Astrocyte (in vitro differentiated cells and primary cell): ENCODE data around the gene FILIP1L. TPM values are rescaled to one million over a fixed set of nuclear protein-coding genes. Genes with fewer than 3 reads are reported as not detected.
A peak's percentile ranks its signal among the peaks of the same experiment; 100 is the strongest.

ENCODE experiments used
- DNase-seq: peaks from one replicate; pipeline ENCODE4 v3.0.0-alpha.2; 2010; ENCODE audit warnings: low read depth
- FAIRE-seq: peaks from 2 replicates; lab custom pipeline; 2011; peaks lifted over from hg19 to GRCh38; lab: Jason Lieb, UNC
- H2AFZ ChIP-seq: 2 replicates; pipeline ENCODE4 v1.6.0; 2012; ENCODE audit warnings: low read depth, low read length, inconsistent platforms
- H3K27ac ChIP-seq: 2 replicates; pipeline ENCODE4 v1.5.1; 2011; ENCODE audit warnings: low read depth, low read length, inconsistent platforms
- H3K27me3 ChIP-seq: 2 replicates; pipeline ENCODE4 v1.6.0; 2011; ENCODE audit warnings: low read length, inconsistent platforms; ENCODE audit not compliant: insufficient read depth
- H3K36me3 ChIP-seq: 2 replicates; pipeline ENCODE4 v1.5.1; 2011; ENCODE audit warnings: low read length, inconsistent platforms; ENCODE audit not compliant: insufficient read depth
- H3K4me1 ChIP-seq: 2 replicates; pipeline ENCODE4 v1.5.1; 2011; ENCODE audit warnings: low read length, inconsistent platforms; ENCODE audit not compliant: insufficient read depth
- H3K4me2 ChIP-seq: 2 replicates; pipeline ENCODE4 v1.6.0; 2012; ENCODE audit warnings: low read length, inconsistent platforms
- H3K4me3 ChIP-seq: 2 replicates; pipeline ENCODE4 v1.5.1; 2011; ENCODE audit warnings: low read depth, mild to moderate bottlenecking, low read length, inconsistent platforms; ENCODE audit not compliant: insufficient read depth
- H3K79me2 ChIP-seq: 2 replicates; pipeline ENCODE4 v1.6.0; 2012; ENCODE audit warnings: mild to moderate bottlenecking, low read length, inconsistent platforms; ENCODE audit not compliant: insufficient read depth
- H3K9ac ChIP-seq: 2 replicates; pipeline ENCODE4 v1.6.0; 2012; ENCODE audit warnings: mild to moderate bottlenecking, low read length, inconsistent platforms
- H3K9me3 ChIP-seq: 2 replicates; pipeline ENCODE4 v1.5.1; 2012; ENCODE audit warnings: low read depth, mild to moderate bottlenecking, low read length, inconsistent platforms; ENCODE audit not compliant: insufficient read depth
- H4K20me1 ChIP-seq: 2 replicates; pipeline ENCODE4 v1.6.0; 2012; ENCODE audit warnings: low read length, inconsistent platforms; ENCODE audit not compliant: insufficient read depth
- H3K27ac Mint-ChIP-seq: one replicate; pipeline ENCODE4 v1.8.0; 2021; ENCODE audit warnings: mild to moderate bottlenecking, mixed read lengths; ENCODE audit not compliant: unreplicated experiment
- H3K27me3 Mint-ChIP-seq: one replicate; pipeline ENCODE4 v1.8.0; 2021; ENCODE audit warnings: low read depth, mixed read lengths; ENCODE audit not compliant: unreplicated experiment
- H3K36me3 Mint-ChIP-seq: one replicate; pipeline ENCODE4 v1.8.0; 2021; ENCODE audit warnings: low read depth, mixed read lengths; ENCODE audit not compliant: unreplicated experiment
- H3K4me1 Mint-ChIP-seq: one replicate; pipeline ENCODE4 v1.8.0; 2021; ENCODE audit warnings: low read depth, mixed read lengths; ENCODE audit not compliant: unreplicated experiment
- H3K4me3 Mint-ChIP-seq: one replicate; pipeline ENCODE4 v1.8.0; 2021; ENCODE audit warnings: mild to moderate bottlenecking, moderate library complexity, mixed read lengths; ENCODE audit not compliant: unreplicated experiment
- H3K9me3 Mint-ChIP-seq: one replicate; pipeline ENCODE4 v1.8.0; 2021; ENCODE audit warnings: mild to moderate bottlenecking, mixed read lengths; ENCODE audit not compliant: unreplicated experiment
- CTCF ChIP-seq: IDR thresholded peaks from 2 replicates; pipeline ENCODE4 v1.5.1; 2011; ENCODE audit warnings: low read depth, mild to moderate bottlenecking, inconsistent platforms, low read length, moderate library complexity; ENCODE audit not compliant: insufficient read depth
- EZH2 ChIP-seq: IDR thresholded peaks from 2 replicates; pipeline ENCODE4 v1.6.1; 2012; ENCODE audit warnings: mild to moderate bottlenecking, low read length, inconsistent platforms; ENCODE audit not compliant: insufficient read depth
- total RNA-seq: library from RNA; stranded (reverse); gene quantifications from 2 replicates; pipeline ENCODE4 v1.2.1, GENCODE V29; 2021

Gene FILIP1L
- total RNA-seq, 1 donor from 2014 or later, result 209 TPM

- no peaks in the 10 kb centered on the region for H3K36me3 ChIP-seq
- peaks cover 24% of the 10 kb centered on the region for H3K4me1 ChIP-seq
- peaks cover 39% of the 10 kb centered on the region for H3K4me1 Mint-ChIP-seq
- peak overlapping the region; percentile 42 for H3K9ac ChIP-seq
- H3K4me3 ChIP-seq, result no peak overlapping the region
- peak overlapping the region; percentile 33 for H3K4me2 ChIP-seq
- no peaks in the 10 kb centered on the region for H3K27me3 ChIP-seq
- H3K27ac Mint-ChIP-seq, result peak overlapping the region; percentile 48
- H3K9me3 ChIP-seq, result no peaks in the 10 kb centered on the region
- H3K36me3 Mint-ChIP-seq, result no peaks in the 10 kb centered on the region
- no peaks in the 10 kb centered on the region for H4K20me1 ChIP-seq
- TF ChIP-seq EZH2 (no peak), CTCF (no peak)
- no peak overlapping the region for H2AFZ ChIP-seq
- no peak for FAIRE-seq
- H3K27me3 Mint-ChIP-seq, result no peaks in the 10 kb centered on the region
- no peaks in the 10 kb centered on the region for H3K9me3 Mint-ChIP-seq
- no peaks in the 10 kb centered on the region for H3K79me2 ChIP-seq
- peak overlapping the region; percentile 79 for H3K27ac ChIP-seq
- H3K4me3 Mint-ChIP-seq, result no peak overlapping the region
- no peak for DNase-seq
Measured at GRCh38 chr3:100023595-100023994, 90.7 kb downstream of the FILIP1L start.

GRCh38 chr3:100023150-100023549, 91.2 kb downstream of the FILIP1L start:
- H3K4me3 Mint-ChIP-seq, result no peak overlapping the region

More at GRCh38 chr3:100023150-100023549, 91.2 kb downstream of the FILIP1L start:
- Histone ChIP-seq H3K9me3 (no peaks in the 10 kb centered on the region), H3K36me3 (no peaks in the 10 kb centered on the region), H3K4me2 (peak overlapping the region; percentile 33), H3K9ac (peak overlapping the region; percentile 42), H3K27me3 (no peaks in the 10 kb centered on the region), H2AFZ (no peak overlapping the region), H3K4me1 (peaks cover 24% of the 10 kb centered on the region), H3K79me2 (no peaks in the 10 kb centered on the region), H3K4me3 (no peak overlapping the region), H4K20me1 (no peaks in the 10 kb centered on the region), H3K27ac (peak overlapping the region; percentile 79)
- Mint-ChIP-seq H3K27ac (peak overlapping the region; percentile 48), H3K4me1 (peaks cover 39% of the 10 kb centered on the region), H3K27me3 (no peaks in the 10 kb centered on the region), H3K9me3 (no peaks in the 10 kb centered on the region), H3K36me3 (no peaks in the 10 kb centered on the region)
- TF ChIP-seq CTCF (no peak), EZH2 (no peak)
- DNase-seq (peak; percentile 91), FAIRE-seq (peak; percentile 37)
